GM23338 (cell line): ENCODE data around the gene TMEM63C.

ENCODE experiments used
- CTCF ChIP-seq, 2 experiments: fragments of 200-600 bp in 1 of 2; sonication (generic) in 1 of 2; conservative IDR thresholded peaks; 2 replicates each; pipeline versions ENCODE4 v1.5.1 to v1.6.1; 2016 to 2017; ENCODE audit warnings: antibody characterized with exemption in 2 of 2, low read depth in 2 of 2, mild to moderate bottlenecking in 2 of 2, moderate library complexity in 1 of 2
- EZH2 ChIP-seq: fragments of 200-600 bp; sonication (generic); IDR thresholded peaks from one replicate; pipeline ENCODE4 v1.8.0; 2017; ENCODE audit warnings: antibody characterized with exemption, mild to moderate bottlenecking, low read depth; ENCODE audit not compliant: unreplicated experiment
- EZH2phosphoT487 ChIP-seq: fragments of 200-600 bp; sonication (generic); IDR thresholded peaks from one replicate; pipeline ENCODE4 v1.8.1; 2018; ENCODE audit warnings: antibody characterized with exemption; ENCODE audit not compliant: unreplicated experiment
- JUNB ChIP-seq: IDR thresholded peaks from one replicate; pipeline ENCODE4 v1.6.1; 2016; ENCODE audit warnings: antibody characterized with exemption; ENCODE audit not compliant: unreplicated experiment
- POLR2AphosphoS5 ChIP-seq: IDR thresholded peaks from 2 replicates; pipeline ENCODE4 v1.6.1; 2016; ENCODE audit warnings: antibody characterized with exemption, low read depth

DNA sequence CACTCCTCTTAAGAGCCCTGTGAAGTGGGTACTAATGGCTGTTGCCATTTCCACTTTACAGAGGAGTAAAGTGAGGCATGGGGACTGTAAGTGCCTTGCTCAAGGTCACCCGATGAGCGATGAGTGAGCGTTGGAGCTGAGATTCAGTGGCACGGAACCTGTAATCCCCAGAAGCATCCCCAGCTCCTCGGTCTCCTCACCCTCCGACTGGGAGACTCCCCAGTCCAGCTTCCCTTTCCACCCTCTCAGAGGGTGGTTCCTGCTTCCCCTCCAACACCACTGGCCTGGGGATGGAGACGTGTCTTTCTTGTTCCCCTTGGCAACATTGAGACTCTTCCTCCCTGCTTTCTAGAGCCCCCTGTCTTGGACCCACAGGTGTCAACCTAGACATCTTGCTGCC, 32.6 kb downstream of the TMEM63C start:
- TF ChIP-seq CTCF (conservative IDR thresholded peaks at IDR 0.05; ENCODE audit: low read depth in 2 of 2) (no peak), EZH2phosphoT487 (no peak), POLR2AphosphoS5 (no peak), EZH2 (no peak), JUNB (no peak)
